ENCODE results near the gene ADD1. TPM values are rescaled to one million over a fixed set of nuclear protein-coding genes. Genes with fewer than 3 reads are reported as not detected.

Gene ADD1
- total RNA-seq, 4 donors from 2014 or later, result 253 to 402 (median 311) TPM

DNA sequence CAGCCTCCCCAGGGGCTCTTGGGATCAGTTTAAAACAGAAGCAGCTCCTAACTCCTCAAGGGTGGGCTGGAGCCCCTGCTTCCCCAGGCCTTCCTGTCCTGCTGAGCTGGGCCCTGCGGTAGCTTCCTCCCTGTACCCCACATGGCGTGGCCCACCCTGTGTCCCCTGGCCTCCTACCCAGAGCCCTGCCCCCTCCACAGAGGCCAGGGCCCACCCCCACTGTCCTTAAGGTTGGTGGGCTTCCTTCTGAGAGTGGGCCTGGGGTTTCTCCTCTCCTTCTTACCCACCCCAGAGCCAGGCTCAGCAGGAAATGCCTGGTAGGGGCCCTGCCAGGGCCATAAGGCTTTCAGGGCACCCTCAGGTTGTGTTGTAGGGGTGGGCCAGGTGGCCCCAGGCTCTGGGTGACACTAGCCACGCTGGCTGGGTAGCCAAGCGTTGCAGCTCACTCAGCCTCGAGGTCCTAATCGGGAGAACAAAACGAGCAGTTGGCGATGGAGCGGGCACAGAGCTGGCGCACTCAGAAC, 39.1 kb upstream of the ADD1 start:
- Histone ChIP-seq H3K4me3 (no peak overlapping the region), H3K27me3 (no peaks in the 10 kb centered on the region), H3K36me3 (no peaks in the 10 kb centered on the region), H3K27ac (replicated peaks in 1 of 4) (peak overlapping the region; percentile 47 to 63 (median 50)), H3K9me3 (no peaks in the 10 kb centered on the region), H3K4me1 (peaks cover 92 to 93% (median 92%) of the 10 kb centered on the region in 4 donors)
- no peak for DNase-seq (ENCODE audit: extremely low spot score)
- intact Hi-C loops (cut with DNase I), result no loop called here
- TF ChIP-seq POLR2AphosphoS5 (IDR thresholded peaks at IDR 0.05), result no peak
- TF ChIP-seq POLR2A (IDR thresholded peaks at IDR 0.05; ENCODE audit: low read depth), result no peak
- TF ChIP-seq, protein P1, sequence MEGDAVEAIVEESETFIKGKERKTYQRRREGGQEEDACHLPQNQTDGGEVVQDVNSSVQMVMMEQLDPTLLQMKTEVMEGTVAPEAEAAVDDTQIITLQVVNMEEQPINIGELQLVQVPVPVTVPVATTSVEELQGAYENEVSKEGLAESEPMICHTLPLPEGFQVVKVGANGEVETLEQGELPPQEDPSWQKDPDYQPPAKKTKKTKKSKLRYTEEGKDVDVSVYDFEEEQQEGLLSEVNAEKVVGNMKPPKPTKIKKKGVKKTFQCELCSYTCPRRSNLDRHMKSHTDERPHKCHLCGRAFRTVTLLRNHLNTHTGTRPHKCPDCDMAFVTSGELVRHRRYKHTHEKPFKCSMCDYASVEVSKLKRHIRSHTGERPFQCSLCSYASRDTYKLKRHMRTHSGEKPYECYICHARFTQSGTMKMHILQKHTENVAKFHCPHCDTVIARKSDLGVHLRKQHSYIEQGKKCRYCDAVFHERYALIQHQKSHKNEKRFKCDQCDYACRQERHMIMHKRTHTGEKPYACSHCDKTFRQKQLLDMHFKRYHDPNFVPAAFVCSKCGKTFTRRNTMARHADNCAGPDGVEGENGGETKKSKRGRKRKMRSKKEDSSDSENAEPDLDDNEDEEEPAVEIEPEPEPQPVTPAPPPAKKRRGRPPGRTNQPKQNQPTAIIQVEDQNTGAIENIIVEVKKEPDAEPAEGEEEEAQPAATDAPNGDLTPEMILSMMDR (IDR thresholded peaks at IDR 0.05), result no peak
- TF ChIP-seq EP300 (IDR thresholded peaks at IDR 0.05), result no peak
- 93% methylated on average over 6 of the region's 10 CpGs for WGBS

DNA sequence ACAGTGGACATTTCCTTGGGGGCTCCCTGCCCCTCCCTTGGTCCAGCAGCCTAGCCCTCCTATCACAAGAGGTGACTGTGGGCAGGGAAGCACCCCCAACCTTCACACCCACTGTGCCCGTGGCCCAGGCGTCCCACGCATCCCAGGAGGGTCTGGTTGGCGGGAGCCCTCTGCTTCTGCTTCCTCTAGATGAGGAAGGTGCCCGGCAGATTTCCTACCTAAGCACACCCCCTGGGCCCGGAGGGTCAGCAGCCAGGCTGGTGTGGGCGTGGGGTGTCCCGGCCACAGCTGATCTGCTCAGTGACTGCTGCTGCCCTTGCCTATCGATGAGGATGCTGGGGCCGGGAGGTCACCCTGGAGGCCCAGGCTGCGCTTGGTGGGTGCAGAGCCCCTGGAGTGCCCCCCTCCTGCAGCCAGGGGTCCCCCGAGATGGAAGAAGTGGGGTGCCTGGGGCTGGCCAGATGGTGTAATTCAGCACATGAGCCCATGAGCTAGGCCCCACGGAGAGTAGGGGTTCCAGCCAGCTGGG, 38.6 kb upstream of the ADD1 start:
- Histone ChIP-seq H3K27ac (replicated peaks in 1 of 4) (peak overlapping the region; percentile 47 to 72 (median 56)), H3K27me3 (no peaks in the 10 kb centered on the region), H3K4me3 (no peak overlapping the region), H3K36me3 (no peaks in the 10 kb centered on the region), H3K9me3 (no peaks in the 10 kb centered on the region), H3K4me1 (peaks cover 92 to 93% (median 92%) of the 10 kb centered on the region in 4 donors)
- WGBS, result no CpG with 5 or more reads among the region's 13 CpGs
- DNase-seq (ENCODE audit: extremely low spot score), result no peak
- intact Hi-C loops (cut with DNase I), result no loop called here
- TF ChIP-seq POLR2A (IDR thresholded peaks at IDR 0.05; ENCODE audit: low read depth), result no peak
- TF ChIP-seq, protein P1 (IDR thresholded peaks at IDR 0.05), result no peak
- no peak for TF ChIP-seq POLR2AphosphoS5 (IDR thresholded peaks at IDR 0.05)
- no peak for TF ChIP-seq EP300 (IDR thresholded peaks at IDR 0.05)

GRCh38 chr4:2805712-2806389, 37.8 kb upstream of the ADD1 start:
- Histone ChIP-seq H3K4me1 (peaks cover 92 to 93% (median 92%) of the 10 kb centered on the region in 4 donors), H3K4me3 (no peak overlapping the region), H3K27ac (replicated peaks in 1 of 4) (peak overlapping the region; percentile 47 to 72 (median 56)), H3K36me3 (no peaks in the 10 kb centered on the region), H3K27me3 (no peaks in the 10 kb centered on the region), H3K9me3 (no peaks in the 10 kb centered on the region)
- TF ChIP-seq POLR2AphosphoS5 (IDR thresholded peaks at IDR 0.05) (peak in 1 of 2 donors; percentile 31), POLR2A (IDR thresholded peaks at IDR 0.05; ENCODE audit: low read depth) (no peak)
- intact Hi-C loops (cut with DNase I), result no loop called here
- DNase-seq (ENCODE audit: extremely low spot score), result no peak
- WGBS, result 50% methylated on average over 15 of the region's 20 CpGs

DNA sequence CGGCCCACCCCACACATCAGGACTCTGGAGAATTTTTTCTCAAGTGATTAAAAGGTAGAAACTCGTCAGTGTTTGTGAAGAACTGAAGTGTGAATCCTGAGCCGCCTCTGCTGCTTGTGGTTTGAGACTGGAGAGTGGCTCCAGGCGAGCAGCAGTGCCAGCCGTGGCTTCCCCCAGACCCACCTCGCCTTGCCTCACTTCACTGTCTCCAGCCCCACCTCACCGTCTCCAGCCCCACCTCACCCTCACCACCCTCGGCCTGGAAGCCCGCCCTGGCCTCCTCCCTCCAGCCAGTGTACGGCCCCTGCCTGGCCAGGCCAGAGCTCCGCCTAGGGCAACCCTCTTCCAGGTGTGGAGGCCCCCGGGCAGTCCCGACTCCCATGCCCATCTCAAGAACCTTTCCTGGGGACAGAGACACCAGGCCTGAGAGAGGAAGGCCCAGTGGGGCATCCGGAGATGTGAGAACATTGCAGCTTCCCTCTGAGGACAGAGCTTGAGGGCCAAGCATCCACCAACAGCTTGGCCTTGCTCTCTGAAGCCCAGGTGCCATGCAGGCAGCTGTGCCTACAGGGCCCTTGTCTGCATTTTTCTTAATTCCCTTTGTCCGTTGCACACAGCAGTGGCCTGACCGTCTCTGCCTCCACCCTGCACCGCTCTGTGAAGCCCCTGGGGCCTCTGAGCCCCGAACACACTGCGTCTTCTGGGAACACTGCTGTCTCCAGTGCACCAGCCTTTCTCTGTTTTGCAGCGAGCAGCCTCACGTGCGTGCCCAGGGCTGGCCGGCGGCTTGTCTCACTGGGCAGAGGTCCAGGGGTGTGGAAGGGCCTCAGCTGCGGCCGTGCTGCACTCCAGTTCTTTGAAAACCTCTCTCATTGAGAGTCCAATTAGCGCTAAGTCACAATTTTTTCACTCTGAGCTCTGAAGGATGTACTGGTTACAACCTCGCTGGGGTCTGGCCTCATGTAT, 37.0 kb upstream of the ADD1 start:
- no peak overlapping the region for H3K4me3 ChIP-seq
- DNase-seq (ENCODE audit: extremely low spot score), result no peak
- intact Hi-C loops (cut with DNase I), result no loop called here
- no peaks in the 10 kb centered on the region for H3K9me3 ChIP-seq
- peak overlapping the region; percentile 47 to 72 (median 56) for H3K27ac ChIP-seq (replicated peaks in 1 of 4)
- 48% methylated on average over 26 of the region's 28 CpGs for WGBS
- TF ChIP-seq EP300 (IDR thresholded peaks at IDR 0.05), result no peak
- peak in 1 of 2 donors; percentile 28 for TF ChIP-seq POLR2AphosphoS5 (IDR thresholded peaks at IDR 0.05)
- TF ChIP-seq POLR2A (IDR thresholded peaks at IDR 0.05; ENCODE audit: low read depth), result no peak
- TF ChIP-seq, protein P1 (IDR thresholded peaks at IDR 0.05), result no peak
- peaks cover 92 to 93% (median 92%) of the 10 kb centered on the region in 4 donors for H3K4me1 ChIP-seq
- no peaks in the 10 kb centered on the region for H3K27me3 ChIP-seq
- no peaks in the 10 kb centered on the region for H3K36me3 ChIP-seq
